NCI-H446 (cell line): Measurements from ENCODE around the gene MACROD1.

Experiments
- DNase-seq, 2 experiments: peaks; one replicate each; lab custom pipeline; 2025; lab: John Stamatoyannopoulos, UW

MACROD1 gene

GRCh38 chr11:64165842-64166635 is at the start of gene MACROD1:
Gene MACROD1 (minus strand): TSS chr11:64166113. CDS start chr11:64165994, 119 bp downstream.
- peak; percentile 72 to 92 for DNase-seq

- no peak for DNase-seq
Measured at GRCh38 chr11:64211181-64211872, 45.4 kb upstream of the MACROD1 start.

DNA sequence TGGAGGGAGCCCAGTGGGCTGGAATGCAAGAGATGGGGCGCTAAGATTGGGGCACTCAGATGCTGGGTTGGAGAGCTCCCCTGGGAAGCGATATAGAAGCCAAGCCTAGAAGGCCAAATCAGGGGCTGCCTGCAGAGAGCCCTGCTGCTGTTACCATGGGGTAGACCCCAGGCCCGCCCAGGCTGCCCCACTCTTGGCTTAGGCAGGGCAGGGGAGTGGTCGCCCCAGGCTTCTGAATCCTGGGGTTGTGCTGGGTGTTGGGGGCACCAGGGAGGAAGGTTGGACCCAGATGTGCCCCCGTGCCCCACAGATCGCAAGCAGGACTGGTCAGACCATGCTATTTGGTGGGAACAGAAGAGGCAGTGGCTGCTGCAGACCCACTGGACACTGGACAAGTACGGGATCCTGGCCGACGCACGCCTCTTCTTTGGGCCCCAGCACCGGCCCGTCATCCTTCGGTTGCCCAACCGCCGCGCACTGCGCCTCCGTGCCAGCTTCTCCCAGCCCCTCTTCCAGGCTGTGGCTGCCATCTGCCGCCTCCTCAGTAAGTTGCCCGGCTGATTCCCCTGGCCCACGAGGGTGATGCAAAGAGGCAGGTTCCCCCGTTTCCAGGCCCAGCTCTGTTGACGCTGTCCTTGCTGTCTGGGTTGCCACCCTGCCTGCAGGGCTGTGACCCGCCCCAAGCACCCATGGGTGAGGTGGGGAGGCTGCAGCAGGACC is 44.5 kb upstream of the MACROD1 start:
- DNase-seq, result peak in 1 of 2 experiments; percentile 53

DNA sequence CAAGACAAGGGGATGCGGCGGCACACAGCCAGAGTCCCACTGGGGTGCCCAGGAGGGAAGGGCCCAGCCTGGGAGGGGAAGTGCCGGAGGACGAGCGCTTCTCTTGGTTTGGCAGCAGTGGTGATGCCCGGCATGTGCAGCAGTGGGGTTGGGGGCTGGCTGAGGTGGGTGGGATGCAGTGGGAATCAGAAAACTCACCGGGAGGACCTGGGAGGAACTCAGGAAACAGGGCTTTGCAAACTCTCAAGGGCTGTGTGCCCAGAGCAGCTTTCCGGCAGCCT is 43.6 kb upstream of the MACROD1 start:
- DNase-seq, result no peak

GRCh38 chr11:64208796-64209562 is 43.1 kb upstream of the MACROD1 start:
- DNase-seq, result no peak

- DNase-seq, result no peak
Measured at GRCh38 chr11:64208086-64208795, 42.3 kb upstream of the MACROD1 start.

DNA sequence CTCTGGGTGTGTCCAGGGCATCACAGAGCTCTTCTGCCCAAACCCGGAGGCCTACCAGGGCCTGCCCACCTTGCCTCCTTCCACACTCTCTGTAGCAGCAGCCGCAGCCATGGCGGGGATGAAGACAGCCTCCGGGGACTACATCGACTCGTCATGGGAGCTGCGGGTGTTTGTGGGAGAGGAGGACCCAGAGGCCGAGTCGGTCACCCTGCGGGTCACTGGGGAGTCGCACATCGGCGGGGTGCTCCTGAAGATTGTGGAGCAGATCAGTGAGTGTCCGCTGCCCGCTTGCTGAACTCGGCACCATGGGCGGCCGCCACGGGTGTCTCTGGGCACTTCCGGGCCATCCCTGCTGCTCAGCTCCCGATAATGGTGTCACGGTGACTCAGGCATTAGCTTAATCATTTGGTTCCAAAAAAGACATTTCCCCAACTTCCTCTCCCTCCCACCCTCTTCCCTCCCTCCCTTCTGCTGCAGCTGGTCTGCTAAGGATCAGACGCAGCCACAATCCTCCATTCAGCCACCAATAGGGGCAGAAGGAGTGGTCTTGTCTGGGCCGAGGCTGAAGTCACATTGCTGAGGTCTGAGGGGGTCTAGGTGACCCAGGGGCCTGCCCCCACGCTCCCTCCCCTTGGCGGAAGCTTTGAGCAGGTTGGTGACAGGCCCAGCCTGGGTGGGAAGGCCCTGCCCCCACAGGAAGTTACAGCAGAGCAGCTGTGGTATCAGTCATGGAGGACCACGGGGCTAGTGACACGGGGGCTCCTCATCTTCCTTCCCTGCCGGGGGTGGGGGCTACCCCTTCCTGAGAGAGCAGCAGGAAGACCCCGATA is 41.6 kb upstream of the MACROD1 start:
- DNase-seq, result no peak

GRCh38 chr11:64206457-64207255 is 40.7 kb upstream of the MACROD1 start, which contains the start of gene FERMT3:
Gene FERMT3 (plus strand): TSS chr11:64206721. CDS start chr11:64207365, 644 bp downstream.
- DNase-seq, result no peak

DNA sequence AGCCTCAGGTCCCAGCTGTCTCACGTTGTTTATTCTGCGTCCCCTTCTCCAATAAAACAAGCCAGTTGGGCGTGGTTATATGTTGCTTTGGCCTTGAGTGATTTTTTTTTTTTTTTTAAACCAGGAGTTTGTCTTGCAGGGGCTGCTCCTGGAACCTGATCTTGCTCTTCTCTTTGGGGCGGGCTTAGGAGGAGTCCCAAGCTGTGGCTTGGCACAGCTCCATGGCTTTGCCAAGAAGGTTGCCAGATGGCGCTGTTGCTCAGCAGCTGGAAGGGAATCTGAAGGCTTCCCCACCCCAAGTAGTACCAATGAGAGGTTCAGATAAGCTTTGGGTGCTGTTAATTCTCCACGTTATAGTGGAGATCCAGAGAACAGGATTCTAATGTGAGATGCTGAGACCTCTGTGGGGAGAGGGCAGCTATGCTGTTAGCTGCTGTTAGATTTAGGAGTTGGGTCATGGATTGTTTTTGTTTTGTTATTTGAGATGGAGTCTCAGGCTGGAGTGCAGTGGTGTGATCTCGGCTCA is 38.6 kb upstream of the MACROD1 start:
- DNase-seq, result peak; percentile 68 to 94

DNA sequence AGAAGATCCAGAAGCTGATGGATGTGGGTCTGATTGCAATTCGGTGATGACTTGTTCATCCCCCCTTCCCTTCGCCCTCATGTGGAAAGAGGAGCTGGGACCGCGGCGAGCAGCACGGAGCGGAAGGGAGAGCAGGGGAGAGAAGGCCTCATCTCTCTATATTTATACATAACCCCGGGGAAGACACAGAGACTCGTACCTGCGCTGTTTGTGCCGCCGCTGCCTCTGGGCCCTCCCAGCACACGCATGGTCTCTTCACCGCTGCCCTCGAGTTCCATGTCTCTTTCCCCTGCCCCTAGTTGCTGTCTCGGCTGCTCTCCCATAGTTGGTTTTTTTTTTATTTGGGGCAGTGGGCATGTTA is 38.1 kb upstream of the MACROD1 start:
- DNase-seq, result no peak

DNA sequence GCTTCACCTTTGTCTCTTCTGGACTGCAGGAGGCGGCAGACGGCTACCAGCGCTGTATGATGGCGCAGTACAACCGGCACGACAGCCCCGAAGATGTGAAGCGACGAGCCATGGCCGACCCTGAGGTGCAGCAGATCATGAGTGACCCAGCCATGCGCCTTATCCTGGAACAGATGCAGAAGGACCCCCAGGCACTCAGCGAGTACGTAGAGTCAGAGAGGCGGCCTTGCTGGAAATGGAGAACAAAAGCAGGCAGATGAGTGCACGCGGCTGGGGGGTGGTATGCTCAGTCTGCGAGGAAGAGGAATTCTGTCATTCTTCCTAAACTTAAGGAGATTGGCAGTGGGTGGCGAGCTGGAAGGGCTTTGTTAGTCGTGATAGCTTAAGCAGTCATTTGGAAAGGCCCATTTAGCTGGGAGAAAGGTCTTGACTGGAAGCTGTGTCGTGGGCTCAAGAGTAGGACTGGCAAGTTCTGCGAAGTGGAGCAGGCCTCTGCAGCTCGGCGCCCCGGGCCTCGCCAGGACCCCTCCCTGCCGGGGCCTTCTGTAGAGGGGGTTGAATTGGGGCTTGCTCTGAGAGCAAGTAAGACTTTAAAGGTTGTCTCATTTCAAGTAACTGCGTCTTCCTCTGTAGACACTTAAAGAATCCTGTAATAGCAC is 37.6 kb upstream of the MACROD1 start:
- DNase-seq, result no peak

GRCh38 chr11:64202992-64203391 is 37.1 kb upstream of the MACROD1 start:
- DNase-seq, result no peak

DNA sequence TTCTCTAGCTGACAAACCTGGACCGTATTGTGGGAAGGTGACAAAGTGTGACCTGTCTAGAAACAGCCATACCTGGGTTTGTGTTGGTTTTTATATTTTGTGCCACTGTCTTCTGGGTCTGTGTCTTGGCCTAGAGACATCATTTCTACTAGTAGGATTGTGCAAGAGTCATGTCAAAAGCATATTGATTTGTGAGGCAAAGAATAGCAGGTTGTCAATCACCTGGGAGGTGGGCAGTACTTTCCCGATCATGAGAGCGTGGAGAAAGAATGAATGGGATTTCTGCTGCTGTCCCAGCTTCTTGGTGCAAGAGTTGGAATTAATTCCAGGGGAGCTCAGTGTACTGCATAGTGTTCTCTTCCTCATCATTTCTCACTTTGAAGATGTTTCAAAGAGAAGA is 35.6 kb upstream of the MACROD1 start:
- DNase-seq, result no peak

DNA sequence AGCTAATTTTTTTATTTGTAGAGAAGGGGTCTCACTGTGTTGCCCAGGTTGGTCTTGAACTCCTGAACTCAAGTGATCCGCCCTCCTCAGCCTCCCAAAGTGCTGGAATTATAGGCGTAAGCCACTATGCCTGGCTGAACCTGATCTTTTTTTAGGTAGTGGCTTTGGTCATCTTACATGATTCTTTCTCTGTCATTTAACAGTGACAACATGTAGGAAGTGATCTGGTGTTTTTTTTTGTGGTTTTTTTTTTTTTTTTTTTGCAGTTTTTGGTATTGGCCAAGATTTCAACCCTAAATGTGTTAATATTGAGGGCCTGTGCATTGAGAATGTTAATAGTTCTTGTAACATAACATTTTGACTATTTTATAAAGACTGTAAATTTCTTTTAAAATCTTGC is 32.6 kb upstream of the MACROD1 start:
- DNase-seq, result no peak

DNA sequence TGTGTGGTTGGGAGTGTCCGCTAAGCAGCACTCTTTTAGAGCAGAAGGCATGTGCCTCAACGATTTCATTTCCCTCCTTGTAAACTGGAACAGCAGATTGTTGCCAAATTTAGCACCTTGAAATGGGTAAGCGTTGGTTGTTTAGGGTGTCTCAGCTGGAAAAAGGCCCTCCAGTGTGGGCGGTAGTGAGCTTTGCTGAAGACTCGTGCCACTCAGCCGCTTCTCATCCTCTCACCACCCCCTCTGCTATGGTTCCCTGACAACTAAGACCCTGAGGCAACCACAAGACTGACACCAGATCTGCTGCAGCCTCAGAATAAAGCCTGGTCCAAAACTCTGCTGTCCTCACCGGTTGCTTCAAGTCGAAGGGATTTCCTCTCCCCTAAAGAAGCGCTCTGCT is 30.7 kb upstream of the MACROD1 start:
- no peak for DNase-seq

GRCh38 chr11:64192434-64192833 is 26.5 kb upstream of the MACROD1 start:
- no peak for DNase-seq

DNA sequence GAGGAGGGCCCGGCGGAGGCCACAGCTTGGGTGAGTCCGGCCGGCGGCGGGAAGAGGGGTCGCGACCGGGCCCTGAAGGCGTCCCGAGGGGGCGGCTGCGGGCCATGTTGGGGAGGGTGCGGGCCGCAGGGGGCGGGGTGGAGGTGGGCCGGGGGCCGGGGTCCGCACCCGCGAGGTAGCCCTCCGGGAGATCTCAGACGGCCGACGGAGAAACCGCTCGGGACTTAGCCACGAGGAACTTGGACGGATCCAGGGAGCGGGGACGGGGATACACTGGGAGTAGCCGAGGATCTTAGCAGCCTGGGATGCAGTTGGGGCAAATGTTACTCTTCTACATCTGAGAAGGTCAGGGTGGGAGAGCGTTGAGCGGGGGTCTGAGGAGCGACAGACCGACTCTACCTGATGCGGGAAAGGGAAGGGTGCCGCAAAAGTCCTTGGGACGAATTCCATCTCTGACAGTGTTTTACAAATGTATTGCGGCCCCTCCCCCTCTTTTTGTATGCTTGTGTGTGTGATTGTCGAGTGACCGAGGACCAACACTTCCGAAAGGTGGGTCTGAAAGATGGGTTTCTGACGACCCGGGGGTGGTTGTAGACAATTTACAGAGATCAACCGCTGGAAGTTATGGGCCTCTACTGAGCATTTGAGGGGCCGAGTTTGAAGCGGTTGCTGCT is 20.7 kb upstream of the MACROD1 start:
- DNase-seq, result no peak

DNA sequence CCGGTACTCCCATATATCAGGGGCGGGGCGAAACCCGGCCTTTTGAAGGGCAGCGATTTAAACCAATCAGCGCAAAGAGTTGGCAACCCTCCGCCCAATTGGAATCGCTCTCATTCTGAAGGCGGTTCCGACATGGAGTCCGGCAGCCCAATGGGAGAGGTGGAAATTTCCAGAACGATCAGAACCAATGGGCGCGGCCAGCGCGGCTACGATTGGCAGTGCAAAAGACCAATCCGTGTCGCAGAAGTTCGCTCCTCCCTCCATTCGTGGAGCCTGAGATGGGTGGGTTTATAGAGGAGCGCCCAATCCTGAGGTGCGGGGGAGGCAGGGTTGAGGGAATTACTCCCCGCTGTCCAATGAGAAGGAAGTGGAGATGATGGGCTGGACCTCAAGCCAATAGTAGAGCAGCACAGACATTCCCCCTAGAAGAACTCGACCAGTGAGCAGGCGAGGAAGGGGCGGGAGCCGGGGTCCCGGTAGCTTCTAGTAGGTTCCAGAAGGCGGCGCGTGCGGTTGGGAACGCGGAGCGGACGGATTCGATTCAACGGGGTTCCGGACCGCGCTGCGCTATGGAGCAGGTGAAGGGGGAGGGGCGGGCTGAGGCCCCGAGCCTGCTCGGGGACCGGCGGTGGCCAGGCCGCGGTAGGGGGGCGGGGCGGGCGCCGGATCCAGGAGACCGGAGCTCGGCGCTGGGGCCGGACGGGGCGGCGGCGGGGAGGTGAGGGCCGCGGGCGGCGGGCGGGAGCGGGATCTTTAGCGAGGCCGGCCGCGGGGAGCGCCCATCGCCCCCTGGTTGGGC is 20.0 kb upstream of the MACROD1 start, which contains the start of gene STIP1:
TSS of gene STIP1 (plus strand) at position 479 of the 799 bp plus-strand sequence. CDS start at position 570, 91 bp downstream.
- DNase-seq, result peak; percentile 99 to 100
